Measurements from ENCODE around the gene MYBPC2.

DNA sequence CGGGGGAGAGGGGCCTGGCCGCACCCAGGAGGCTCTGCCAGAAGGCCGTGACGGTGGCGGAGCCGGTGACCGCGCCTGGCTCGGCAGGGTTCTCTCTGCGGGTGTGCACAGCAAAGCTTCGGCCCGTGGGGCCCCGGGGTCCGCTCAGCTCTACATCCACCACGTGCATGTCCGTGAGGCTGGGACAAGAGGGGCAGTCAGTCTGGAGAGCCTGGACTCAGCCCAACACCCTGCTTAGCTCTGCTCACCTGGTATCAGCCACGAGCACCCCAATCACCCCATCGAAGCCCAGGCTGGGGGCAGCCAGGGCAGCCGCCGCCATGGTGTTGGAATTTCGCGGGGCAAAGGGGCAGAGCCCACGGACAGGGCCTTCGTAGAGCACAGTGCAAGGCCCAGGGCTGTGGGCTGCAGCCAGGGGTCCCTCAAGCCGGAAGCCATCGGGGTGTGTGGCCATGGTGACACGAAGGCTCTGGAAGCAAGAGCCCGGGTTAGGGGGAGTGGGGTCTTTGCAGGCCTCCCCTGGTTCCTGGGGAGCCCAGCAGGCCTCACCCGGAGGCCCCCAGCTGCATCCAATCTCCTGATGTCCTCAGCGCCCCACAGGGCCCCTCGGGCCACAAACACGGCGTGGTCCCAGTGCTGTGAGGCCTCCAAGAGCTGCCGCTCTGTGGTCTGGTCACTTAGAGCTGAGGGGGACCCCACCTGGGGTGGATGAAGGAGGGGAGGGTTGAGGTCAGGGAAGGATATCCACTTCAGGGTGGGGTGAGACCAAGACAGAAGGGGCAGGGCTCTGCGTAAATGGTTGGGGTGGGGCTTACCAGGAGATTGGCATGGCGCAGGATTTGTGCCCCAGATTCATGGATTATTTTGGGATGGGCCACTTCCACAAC, 79.7 kb downstream of the MYBPC2 start:
- TF ChIP-seq, protein P1, sequence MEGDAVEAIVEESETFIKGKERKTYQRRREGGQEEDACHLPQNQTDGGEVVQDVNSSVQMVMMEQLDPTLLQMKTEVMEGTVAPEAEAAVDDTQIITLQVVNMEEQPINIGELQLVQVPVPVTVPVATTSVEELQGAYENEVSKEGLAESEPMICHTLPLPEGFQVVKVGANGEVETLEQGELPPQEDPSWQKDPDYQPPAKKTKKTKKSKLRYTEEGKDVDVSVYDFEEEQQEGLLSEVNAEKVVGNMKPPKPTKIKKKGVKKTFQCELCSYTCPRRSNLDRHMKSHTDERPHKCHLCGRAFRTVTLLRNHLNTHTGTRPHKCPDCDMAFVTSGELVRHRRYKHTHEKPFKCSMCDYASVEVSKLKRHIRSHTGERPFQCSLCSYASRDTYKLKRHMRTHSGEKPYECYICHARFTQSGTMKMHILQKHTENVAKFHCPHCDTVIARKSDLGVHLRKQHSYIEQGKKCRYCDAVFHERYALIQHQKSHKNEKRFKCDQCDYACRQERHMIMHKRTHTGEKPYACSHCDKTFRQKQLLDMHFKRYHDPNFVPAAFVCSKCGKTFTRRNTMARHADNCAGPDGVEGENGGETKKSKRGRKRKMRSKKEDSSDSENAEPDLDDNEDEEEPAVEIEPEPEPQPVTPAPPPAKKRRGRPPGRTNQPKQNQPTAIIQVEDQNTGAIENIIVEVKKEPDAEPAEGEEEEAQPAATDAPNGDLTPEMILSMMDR (IDR thresholded peaks at IDR 0.05), result no peak
- TF ChIP-seq POLR2A (IDR thresholded peaks at IDR 0.05), result no peak

Data from right lobe of liver (tissue), 4 donors.